Suprapubic skin (tissue), 4 donors: ENCODE results near the gene ISG20L2.

Source experiments
- CTCF ChIP-seq, 2 donors: fragments of 200-600 bp in 1 of 2; fragments of 450-650 bp in 1 of 2; sonication (generic) in 1 of 2; IDR thresholded peaks; one replicate each; pipeline ENCODE4 v1.5.1; 2016 to 2019; ENCODE audit warnings: antibody characterized with exemption in 2 of 2, mild to moderate bottlenecking in 1 of 2, moderate library complexity in 1 of 2
- EP300 ChIP-seq: sonication (generic); formaldehyde crosslinking; IDR thresholded peaks from one replicate; pipeline ENCODE4 v1.6.1; 2017; ENCODE audit warnings: antibody characterized with exemption
- POLR2A ChIP-seq, 2 donors: fragments of 450-650 bp; IDR thresholded peaks; one replicate each; pipeline ENCODE4 v1.6.1; 2017; ENCODE audit warnings: antibody characterized with exemption in 2 of 2, mild to moderate bottlenecking in 2 of 2, moderate library complexity in 2 of 2
- POLR2AphosphoS5 ChIP-seq, 3 donors: sonication (generic); formaldehyde crosslinking; IDR thresholded peaks; one replicate each; pipeline ENCODE4 v1.6.1; 2017; ENCODE audit warnings: antibody characterized with exemption in 3 of 3

GRCh38 chr1:156742017-156742416 lies 13.5 kb upstream of the ISG20L2 start:
- no peak for TF ChIP-seq CTCF (IDR thresholded peaks at IDR 0.05)
- TF ChIP-seq EP300, result no peak
- TF ChIP-seq POLR2AphosphoS5 (IDR thresholded peaks at IDR 0.05), result no peak
- TF ChIP-seq POLR2A (IDR thresholded peaks at IDR 0.05), result no peak
